Bronchial epithelial cell (primary cell): ENCODE results near the gene MPP3. TPM values are rescaled to one million over a fixed set of nuclear protein-coding genes. Genes with fewer than 3 reads are reported as not detected.

ENCODE experiments used
- DNase-seq: peaks from one replicate; pipeline ENCODE4 v3.0.0-alpha.2; 2010; ENCODE audit warnings: low read depth
- FAIRE-seq: peaks from 2 replicates; lab custom pipeline; 2011; peaks lifted over from hg19 to GRCh38; lab: Jason Lieb, UNC
- H3K27me3 ChIP-seq: 2 replicates; pipeline ENCODE4 v1.5.1; 2011; ENCODE audit warnings: low read length; ENCODE audit not compliant: control insufficient read depth, insufficient read depth
- H3K36me3 ChIP-seq: 2 replicates; pipeline ENCODE4 v1.5.1; 2011; ENCODE audit warnings: low read length; ENCODE audit not compliant: control insufficient read depth, insufficient read depth
- H3K4me3 ChIP-seq: 2 replicates; pipeline ENCODE4 v1.5.1; 2011; ENCODE audit warnings: mild to moderate bottlenecking, low read depth, low read length, control low read depth
- CTCF ChIP-seq: IDR thresholded peaks from 2 replicates; pipeline ENCODE4 v1.5.1; 2011; ENCODE audit warnings: mild to moderate bottlenecking, moderate library complexity, low read length, control low read depth, inconsistent platforms; ENCODE audit not compliant: insufficient read depth, severe bottlenecking
- total RNA-seq: library from RNA; depleted of rRNA; stranded (reverse); fragments of >200 nt; gene quantifications from 2 replicates; pipeline ENCODE4 v1.2.1, GENCODE V29; 2014

Gene MPP3
- total RNA-seq, 1 donor from 2014 or later, result 9.7 TPM

GRCh38 chr17:43774304-43775250, 58.4 kb downstream of the MPP3 start:
- FAIRE-seq (no peak), DNase-seq (no peak)
- no peak overlapping the region for H3K4me3 ChIP-seq
- no peaks in the 10 kb centered on the region for H3K27me3 ChIP-seq
- H3K36me3 ChIP-seq, result peaks cover 24% of the 10 kb centered on the region
- TF ChIP-seq CTCF, result no peak

GRCh38 chr17:43772877-43773648, 59.9 kb downstream of the MPP3 start:
- TF ChIP-seq CTCF, result no peak
- no peak for FAIRE-seq
- peaks cover 27% of the 10 kb centered on the region for H3K36me3 ChIP-seq
- no peak for DNase-seq
- H3K4me3 ChIP-seq, result no peak overlapping the region
- H3K27me3 ChIP-seq, result no peaks in the 10 kb centered on the region

GRCh38 chr17:43771463-43771862, 61.5 kb downstream of the MPP3 start:
- Histone ChIP-seq H3K27me3 (no peaks in the 10 kb centered on the region), H3K36me3 (peaks cover 23% of the 10 kb centered on the region), H3K4me3 (no peak overlapping the region)
- TF ChIP-seq CTCF, result no peak
- DNase-seq (no peak), FAIRE-seq (peak; percentile 76)

GRCh38 chr17:43770957-43771356, 62.0 kb downstream of the MPP3 start:
- DNase-seq (no peak), FAIRE-seq (no peak)
- Histone ChIP-seq H3K27me3 (no peaks in the 10 kb centered on the region), H3K36me3 (peaks cover 23% of the 10 kb centered on the region), H3K4me3 (no peak overlapping the region)
- no peak for TF ChIP-seq CTCF

GRCh38 chr17:43769859-43770258, 63.1 kb downstream of the MPP3 start:
- DNase-seq (no peak), FAIRE-seq (peak; percentile 18)
- Histone ChIP-seq H3K36me3 (peaks cover 21% of the 10 kb centered on the region), H3K27me3 (no peaks in the 10 kb centered on the region), H3K4me3 (no peak overlapping the region)
- no peak for TF ChIP-seq CTCF
